Panc1 (cell line): ENCODE results near the gene UBE2E1. TPM values are rescaled to one million over a fixed set of nuclear protein-coding genes. Genes with fewer than 3 reads are reported as not detected.
"Not testable (repeated sequence)": the region's sequence is repeated elsewhere in the genome, so short reads cannot be mapped to it uniquely, and the experiment has no call there.

Experiments used
- ATAC-seq: fragments of 200-7000 bp; cut with Tn5 transposase; 2 replicates; pipeline ENCODE4 v1.9.1; 2020; ENCODE audit warnings: mild to moderate bottlenecking, moderate library complexity
- BruUV-seq: library from RNA; stranded (reverse); fragments of 400-500 nt; replicated peaks from 2 replicates; lab custom pipeline; 2021; lab: Mats Ljungman, UMichigan
- CTCF ChIA-PET: fragments of 300-600 bp; sonication (Branson Sonifier 250); formaldehyde crosslinking; loops from one replicate; lab custom pipeline; 2022; ENCODE audit warnings: antibody characterized with exemption; lab: Charles Lee
- POLR2A ChIA-PET: fragments of 300-600 bp; sonication (Branson Sonifier 250); formaldehyde crosslinking; loops from one replicate; lab custom pipeline; 2022; ENCODE audit warnings: antibody characterized with exemption; lab: Charles Lee
- DNase-seq: peaks from one replicate; pipeline ENCODE4 v3.0.0-alpha.2; 2010; ENCODE audit warnings: low read depth, low spot score
- H3K27ac ChIP-seq: 2 replicates; pipeline ENCODE4 v1.5.1; 2011; ENCODE audit warnings: mild to moderate bottlenecking, low read length, inconsistent platforms
- H3K27me3 ChIP-seq: fragments of 200-500 bp; sonication (Bioruptor generic); 2 replicates; pipeline ENCODE4 v1.6.0; 2014; ENCODE audit warnings: low read length, inconsistent platforms; ENCODE audit not compliant: control insufficient read depth, insufficient read depth
- H3K36me3 ChIP-seq: fragments of 200-500 bp; sonication (Bioruptor generic); 2 replicates; pipeline ENCODE4 v1.5.1; 2014; ENCODE audit warnings: inconsistent platforms, mild to moderate bottlenecking, low read length, moderate library complexity; ENCODE audit not compliant: control insufficient read depth, insufficient read depth
- H3K4me1 ChIP-seq: 2 replicates; pipeline ENCODE4 v1.5.1; 2011; ENCODE audit warnings: inconsistent platforms, mild to moderate bottlenecking, low read length, moderate library complexity; ENCODE audit not compliant: control insufficient read depth, insufficient read depth
- H3K4me3 ChIP-seq, 2 experiments: 2 replicates each; pipeline ENCODE4 v1.5.1; 2011 to 2012; ENCODE audit warnings: low read depth in 2 of 2, low read length in 2 of 2, mild to moderate bottlenecking in 2 of 2, inconsistent platforms in 1 of 2, moderate library complexity in 1 of 2
- H3K9me3 ChIP-seq: fragments of 200-500 bp; sonication (Bioruptor generic); 2 replicates; pipeline ENCODE4 v1.5.1; 2014; ENCODE audit warnings: low read depth, mild to moderate bottlenecking, inconsistent platforms, low read length, moderate library complexity; ENCODE audit not compliant: control insufficient read depth, insufficient read depth
- CTCF ChIP-seq: fragments of 450-650 bp; IDR thresholded peaks from 2 replicates; pipeline ENCODE4 v1.5.1; 2017; ENCODE audit warnings: mild to moderate bottlenecking
- POLR2AphosphoS5 ChIP-seq: IDR thresholded peaks from 2 replicates; pipeline ENCODE4 v1.6.1; 2012; ENCODE audit warnings: mild to moderate bottlenecking, low read depth, low read length, moderate library complexity
- SIN3A ChIP-seq: IDR thresholded peaks from 2 replicates; pipeline ENCODE4 v1.6.1; 2012; ENCODE audit warnings: low read depth, mild to moderate bottlenecking, low read length, moderate library complexity, borderline replicate concordance; ENCODE audit not compliant: insufficient read depth
- TCF7L2 ChIP-seq: IDR thresholded peaks from 2 replicates; pipeline ENCODE4 v1.6.1; 2011; ENCODE audit warnings: mild to moderate bottlenecking, low read depth, low read length, inconsistent platforms
- in situ Hi-C: cut with HindIII; loops from 2 replicates; pipeline ENCODE4 v1.10.0; 2016; ENCODE audit warnings: low sequenced_read_pairs, low pct_unique_long_range_greater_than_20kb
- intact Hi-C: fragments of 100-400 bp; cut with micrococcal nuclease; formaldehyde crosslinking; loops from one replicate; pipeline ENCODE4 v1.10.0; 2022; ENCODE audit not compliant: unreplicated experiment
- total RNA-seq: library from RNA; stranded (reverse); gene quantifications from one replicate; pipeline ENCODE4 v1.2.1, GENCODE V29; 2021; ENCODE audit not compliant: unreplicated experiment
- TF ChIP-seq, protein P1 (sequence below), 2 experiments: IDR thresholded peaks; 2 replicates each; pipeline ENCODE4 v1.6.1; 2011 to 2012; ENCODE audit warnings: low read depth in 2 of 2, control low read depth in 1 of 2, low read length in 1 of 2, mild to moderate bottlenecking in 1 of 2, moderate library complexity in 1 of 2; ENCODE audit not compliant: insufficient read depth in 1 of 2

The UBE2E1 gene
- total RNA-seq, 1 experiment from 2014 or later: 127 TPM

- Histone ChIP-seq H3K36me3 (no peaks in the 10 kb centered on the region; the same call in none of the 2 replicates), H3K9me3 (no peaks in the 10 kb centered on the region), H3K4me1 (peaks cover 19% of the 10 kb centered on the region), H3K27me3 (no peaks in the 10 kb centered on the region), H3K4me3 (no peak overlapping the region), H3K27ac (no peak overlapping the region)
- CTCF ChIA-PET: no interaction called here
- no peak for DNase-seq
- ATAC-seq: no peak
- intact Hi-C loops (no loop called here), in situ Hi-C loops (no loop called here)
- BruUV-seq: no TSS peak
- POLR2A ChIA-PET: no interaction called here
- TF ChIP-seq SIN3A (no peak), CTCF (no peak), POLR2AphosphoS5 (no peak), TCF7L2 (no peak)
- TF ChIP-seq, protein P1, sequence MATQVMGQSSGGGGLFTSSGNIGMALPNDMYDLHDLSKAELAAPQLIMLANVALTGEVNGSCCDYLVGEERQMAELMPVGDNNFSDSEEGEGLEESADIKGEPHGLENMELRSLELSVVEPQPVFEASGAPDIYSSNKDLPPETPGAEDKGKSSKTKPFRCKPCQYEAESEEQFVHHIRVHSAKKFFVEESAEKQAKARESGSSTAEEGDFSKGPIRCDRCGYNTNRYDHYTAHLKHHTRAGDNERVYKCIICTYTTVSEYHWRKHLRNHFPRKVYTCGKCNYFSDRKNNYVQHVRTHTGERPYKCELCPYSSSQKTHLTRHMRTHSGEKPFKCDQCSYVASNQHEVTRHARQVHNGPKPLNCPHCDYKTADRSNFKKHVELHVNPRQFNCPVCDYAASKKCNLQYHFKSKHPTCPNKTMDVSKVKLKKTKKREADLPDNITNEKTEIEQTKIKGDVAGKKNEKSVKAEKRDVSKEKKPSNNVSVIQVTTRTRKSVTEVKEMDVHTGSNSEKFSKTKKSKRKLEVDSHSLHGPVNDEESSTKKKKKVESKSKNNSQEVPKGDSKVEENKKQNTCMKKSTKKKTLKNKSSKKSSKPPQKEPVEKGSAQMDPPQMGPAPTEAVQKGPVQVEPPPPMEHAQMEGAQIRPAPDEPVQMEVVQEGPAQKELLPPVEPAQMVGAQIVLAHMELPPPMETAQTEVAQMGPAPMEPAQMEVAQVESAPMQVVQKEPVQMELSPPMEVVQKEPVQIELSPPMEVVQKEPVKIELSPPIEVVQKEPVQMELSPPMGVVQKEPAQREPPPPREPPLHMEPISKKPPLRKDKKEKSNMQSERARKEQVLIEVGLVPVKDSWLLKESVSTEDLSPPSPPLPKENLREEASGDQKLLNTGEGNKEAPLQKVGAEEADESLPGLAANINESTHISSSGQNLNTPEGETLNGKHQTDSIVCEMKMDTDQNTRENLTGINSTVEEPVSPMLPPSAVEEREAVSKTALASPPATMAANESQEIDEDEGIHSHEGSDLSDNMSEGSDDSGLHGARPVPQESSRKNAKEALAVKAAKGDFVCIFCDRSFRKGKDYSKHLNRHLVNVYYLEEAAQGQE (IDR thresholded peaks at IDR 0.05; ENCODE audit: insufficient read depth in 1 of 2, low read depth in 2 of 2, low read length in 1 of 2): no peak
Measured at GRCh38 chr3:23911397-23911796, 105.6 kb downstream of the UBE2E1 start.

GRCh38 chr3:23912335-23912734 is 106.6 kb downstream of the UBE2E1 start:
- DNase-seq, BruUV-seq, ATAC-seq, intact Hi-C loops, H3K27me3 ChIP-seq, in situ Hi-C loops, H3K4me3 ChIP-seq, POLR2A ChIA-PET, H3K27ac ChIP-seq, H3K36me3 ChIP-seq, H3K9me3 ChIP-seq, CTCF ChIA-PET: not testable (repeated sequence)
- H3K4me1 ChIP-seq: peaks cover 19% of the 10 kb centered on the region

DNA sequence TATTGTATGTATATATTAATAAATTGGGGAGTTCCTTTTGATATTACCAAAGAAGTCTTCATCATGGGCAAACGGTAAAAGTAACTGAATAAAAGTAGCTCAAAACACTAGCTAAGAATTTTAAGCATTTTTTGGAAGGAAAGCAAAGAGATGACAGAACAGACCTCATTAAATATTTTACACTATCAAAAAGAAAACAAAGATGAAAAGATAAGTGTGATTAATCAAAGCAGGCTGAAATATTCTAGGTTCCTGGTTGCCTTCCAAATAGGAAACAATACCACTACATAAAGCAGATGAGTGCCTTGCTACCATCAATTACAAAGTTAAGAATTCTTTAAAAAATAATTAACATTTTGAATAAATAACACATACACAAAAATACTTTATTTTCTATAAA is 107.4 kb downstream of the UBE2E1 start:
- no peaks in the 10 kb centered on the region for H3K27me3 ChIP-seq
- TF ChIP-seq TCF7L2 (no peak), POLR2AphosphoS5 (no peak), SIN3A (no peak), CTCF (no peak)
- TF ChIP-seq, protein P1 (IDR thresholded peaks at IDR 0.05; ENCODE audit: insufficient read depth in 1 of 2, low read depth in 2 of 2, low read length in 1 of 2): no peak
- peaks cover 9% of the 10 kb centered on the region for H3K36me3 ChIP-seq
- ChIA-PET CTCF (no interaction called here), POLR2A (no interaction called here)
- ATAC-seq (no peak), DNase-seq (no peak)
- no peak overlapping the region for H3K27ac ChIP-seq
- no TSS peak for BruUV-seq
- intact Hi-C loops (no loop called here), in situ Hi-C loops (no loop called here)
- H3K4me1 ChIP-seq: peaks cover 19% of the 10 kb centered on the region
- no peaks in the 10 kb centered on the region for H3K9me3 ChIP-seq
- no peak overlapping the region for H3K4me3 ChIP-seq
